ACC112 (cell line): ENCODE measurements around the gene PADI4.

ENCODE experiments used
- H2AFZ ChIP-seq: fragments of 200-600 bp; sonication (generic); one replicate; pipeline ENCODE4 v1.6.0; 2017; ENCODE audit warnings: antibody characterized with exemption, low read length; ENCODE audit not compliant: unreplicated experiment
- H3K27ac ChIP-seq: fragments of 200-600 bp; sonication (generic); 2 replicates; pipeline ENCODE4 v1.5.1; 2014; ENCODE audit warnings: low read depth, mild to moderate bottlenecking, antibody characterized with exemption, low read length, moderate library complexity
- H3K27me3 ChIP-seq: fragments of 200-600 bp; sonication (generic); 2 replicates; pipeline ENCODE4 v1.6.1; 2014; ENCODE audit warnings: mild to moderate bottlenecking, antibody characterized with exemption, low read length, moderate library complexity, mixed read lengths; ENCODE audit not compliant: insufficient read depth
- H3K36me3 ChIP-seq: fragments of 200-600 bp; sonication (generic); 2 replicates; pipeline ENCODE4 v1.6.1; 2016; ENCODE audit warnings: mild to moderate bottlenecking, antibody characterized with exemption, low read length, moderate library complexity, mixed read lengths; ENCODE audit not compliant: insufficient read depth
- H3K4me1 ChIP-seq: fragments of 200-600 bp; sonication (generic); one replicate; pipeline ENCODE4 v1.6.1; 2016; ENCODE audit warnings: low read length, mixed read lengths; ENCODE audit not compliant: insufficient read depth, unreplicated experiment, control insufficient read depth
- H3K4me3 ChIP-seq: fragments of 200-600 bp; sonication (generic); 2 replicates; pipeline ENCODE4 v1.5.1; 2014; ENCODE audit warnings: mild to moderate bottlenecking, low read depth, low read length
- H3K79me2 ChIP-seq: fragments of 200-600 bp; sonication (generic); one replicate; pipeline ENCODE4 v1.6.0; 2016; ENCODE audit warnings: low read length; ENCODE audit not compliant: control insufficient read depth, unreplicated experiment, insufficient read depth

PADI4 gene

DNA sequence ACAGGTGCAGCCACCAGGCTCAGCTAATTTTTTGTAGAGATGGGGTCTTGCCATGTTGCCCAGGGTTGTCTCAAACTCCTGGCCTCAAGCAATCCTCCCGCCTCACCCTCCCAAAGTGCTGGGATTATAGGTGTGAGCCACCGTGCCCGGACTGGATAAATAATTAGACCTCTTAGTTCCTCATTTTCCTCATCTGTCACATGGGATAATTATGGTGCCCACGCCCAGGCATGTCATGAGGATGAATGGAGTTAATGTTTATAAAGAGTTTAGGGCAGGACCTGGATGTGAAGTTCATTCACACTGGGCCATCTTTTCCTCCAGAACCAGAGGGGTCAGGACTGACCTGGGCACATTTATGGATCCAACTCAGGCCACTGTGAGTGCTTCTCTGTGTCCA is 35.4 kb upstream of the PADI4 start:
- peaks cover 8% of the 10 kb centered on the region for H3K4me1 ChIP-seq
- no peak overlapping the region for H3K27ac ChIP-seq
- no peaks in the 10 kb centered on the region for H3K36me3 ChIP-seq
- H3K79me2 ChIP-seq = no peaks in the 10 kb centered on the region
- H3K27me3 ChIP-seq = no peaks in the 10 kb centered on the region
- no peak overlapping the region for H3K4me3 ChIP-seq
- no peak overlapping the region for H2AFZ ChIP-seq

DNA sequence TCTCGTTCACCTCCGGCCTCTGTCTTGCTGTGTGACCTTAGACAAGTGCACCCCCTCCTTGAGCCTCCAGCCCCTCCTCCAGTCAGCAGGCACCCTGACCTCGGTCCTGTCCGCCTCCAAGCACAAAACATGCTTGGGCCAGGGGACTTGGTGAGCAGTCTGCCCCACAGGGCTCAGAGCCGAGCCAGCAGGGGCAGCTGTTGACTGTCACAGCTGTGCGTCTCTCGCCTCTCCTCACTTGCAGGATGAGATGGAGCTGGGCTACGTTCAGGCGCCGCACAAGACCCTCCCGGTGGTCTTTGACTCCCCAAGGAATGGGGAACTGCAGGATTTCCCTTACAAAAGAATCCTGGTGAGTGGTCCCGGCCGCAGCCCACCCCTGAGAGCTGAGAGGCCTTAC is 34.9 kb upstream of the PADI4 start:
- Histone ChIP-seq H3K79me2 (no peaks in the 10 kb centered on the region), H3K4me1 (peaks cover 8% of the 10 kb centered on the region), H3K36me3 (no peaks in the 10 kb centered on the region), H3K27ac (no peak overlapping the region), H3K4me3 (no peak overlapping the region), H2AFZ (no peak overlapping the region), H3K27me3 (no peaks in the 10 kb centered on the region)

DNA sequence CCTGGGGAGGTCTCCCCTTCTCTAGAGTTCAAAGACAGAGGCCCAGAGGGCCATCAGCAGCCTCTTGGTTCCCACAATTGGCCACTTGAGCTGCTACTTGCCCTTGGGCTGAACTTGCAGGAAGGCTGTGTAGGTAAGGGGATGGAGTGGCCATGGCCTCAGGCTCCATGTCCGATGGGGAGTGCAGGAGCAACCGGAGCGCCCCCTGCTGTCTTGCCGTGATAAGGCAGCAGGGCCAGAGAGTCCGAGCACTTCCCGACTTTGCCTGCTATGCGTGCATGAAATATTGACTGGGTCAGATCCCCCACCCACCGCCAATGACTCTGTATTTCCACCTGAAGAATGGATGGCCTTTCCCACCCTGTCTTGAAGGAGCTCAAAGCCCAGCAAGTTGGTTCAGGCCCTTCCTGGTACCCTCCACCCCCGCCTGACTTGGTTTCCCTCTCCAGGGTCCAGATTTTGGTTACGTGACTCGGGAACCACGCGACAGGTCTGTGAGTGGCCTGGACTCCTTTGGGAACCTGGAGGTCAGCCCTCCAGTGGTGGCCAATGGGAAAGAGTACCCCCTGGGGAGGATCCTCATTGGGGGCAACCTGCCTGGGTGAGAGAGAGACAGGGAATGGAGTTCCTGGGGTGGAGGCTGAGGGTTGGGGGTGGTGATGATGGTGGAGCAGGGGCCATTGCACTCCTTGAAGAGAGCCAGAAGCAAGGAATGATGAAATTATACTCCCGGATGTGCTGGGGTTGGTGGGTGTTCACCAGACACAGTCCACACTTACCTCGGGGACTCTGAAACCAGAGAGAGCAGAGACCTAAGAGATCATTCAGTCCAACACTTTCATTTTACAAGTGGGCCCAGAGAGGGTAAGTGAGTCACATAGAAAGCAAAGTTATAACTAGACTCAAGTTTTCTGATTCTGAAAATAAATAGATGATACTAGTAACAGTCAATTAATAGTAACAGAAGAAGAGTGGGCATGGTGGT is 33.5 kb upstream of the PADI4 start:
- H3K4me3 ChIP-seq = no peak overlapping the region
- peaks cover 8% of the 10 kb centered on the region for H3K4me1 ChIP-seq
- H3K27ac ChIP-seq = no peak overlapping the region
- H3K79me2 ChIP-seq = no peaks in the 10 kb centered on the region
- H2AFZ ChIP-seq = no peak overlapping the region
- H3K36me3 ChIP-seq = no peaks in the 10 kb centered on the region
- H3K27me3 ChIP-seq = no peaks in the 10 kb centered on the region

DNA sequence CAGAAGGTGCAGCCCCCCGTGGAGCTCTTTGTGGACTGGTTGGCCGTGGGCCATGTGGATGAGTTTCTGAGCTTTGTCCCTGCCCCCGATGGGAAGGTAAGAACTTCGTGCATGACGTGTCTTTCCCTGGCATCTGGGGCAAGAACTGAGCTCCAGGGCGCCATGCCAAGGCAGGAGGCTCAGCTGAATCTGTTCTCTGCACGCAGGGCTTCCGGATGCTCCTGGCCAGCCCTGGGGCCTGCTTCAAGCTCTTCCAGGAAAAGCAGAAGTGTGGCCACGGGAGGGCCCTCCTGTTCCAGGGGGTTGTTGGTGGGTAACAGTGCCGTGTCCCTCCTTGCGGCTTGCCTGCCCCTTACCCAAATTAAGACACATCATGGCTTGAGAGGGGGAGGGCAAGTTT is 31.4 kb upstream of the PADI4 start:
- no peaks in the 10 kb centered on the region for H3K36me3 ChIP-seq
- peaks cover 8% of the 10 kb centered on the region for H3K4me1 ChIP-seq
- H3K79me2 ChIP-seq = no peaks in the 10 kb centered on the region
- no peak overlapping the region for H2AFZ ChIP-seq
- no peak overlapping the region for H3K4me3 ChIP-seq
- H3K27ac ChIP-seq = no peak overlapping the region
- peaks cover 7% of the 10 kb centered on the region for H3K27me3 ChIP-seq

DNA sequence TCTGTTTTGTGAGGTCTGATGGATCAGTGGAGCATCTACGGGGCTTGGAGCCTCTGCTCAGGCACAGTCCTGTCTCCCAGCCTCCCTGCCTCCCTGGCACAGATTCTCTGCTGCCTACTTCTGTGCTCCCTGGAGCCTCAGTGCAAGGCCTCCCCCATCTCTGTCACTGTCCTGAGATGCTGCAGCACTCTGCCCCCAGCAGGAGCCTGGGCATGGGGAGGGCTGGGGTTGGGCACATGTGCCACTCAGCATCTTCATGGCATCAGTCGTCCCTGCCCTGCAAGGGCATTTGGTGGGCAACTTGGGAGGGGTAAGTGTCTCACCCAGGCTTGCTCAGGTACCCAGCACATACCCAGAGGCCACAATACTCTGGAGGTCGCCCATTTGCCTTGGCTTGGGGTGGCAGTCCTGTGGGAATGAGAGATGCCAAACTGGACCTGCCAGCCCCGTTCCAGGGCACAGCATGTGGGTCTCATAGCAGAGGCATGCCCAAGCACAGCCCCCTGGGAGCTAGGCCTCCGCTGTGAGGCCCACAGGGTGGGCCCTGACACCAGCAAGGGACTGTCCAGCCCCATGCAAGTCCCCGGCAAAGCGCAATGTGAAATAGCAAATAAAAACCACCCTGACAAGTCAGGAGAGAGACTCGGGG is 30.4 kb upstream of the PADI4 start:
- H2AFZ ChIP-seq = no peak overlapping the region
- H3K4me3 ChIP-seq = no peak overlapping the region
- no peaks in the 10 kb centered on the region for H3K79me2 ChIP-seq
- H3K27me3 ChIP-seq = peaks cover 17% of the 10 kb centered on the region
- no peaks in the 10 kb centered on the region for H3K36me3 ChIP-seq
- peaks cover 8% of the 10 kb centered on the region for H3K4me1 ChIP-seq
- no peak overlapping the region for H3K27ac ChIP-seq

DNA sequence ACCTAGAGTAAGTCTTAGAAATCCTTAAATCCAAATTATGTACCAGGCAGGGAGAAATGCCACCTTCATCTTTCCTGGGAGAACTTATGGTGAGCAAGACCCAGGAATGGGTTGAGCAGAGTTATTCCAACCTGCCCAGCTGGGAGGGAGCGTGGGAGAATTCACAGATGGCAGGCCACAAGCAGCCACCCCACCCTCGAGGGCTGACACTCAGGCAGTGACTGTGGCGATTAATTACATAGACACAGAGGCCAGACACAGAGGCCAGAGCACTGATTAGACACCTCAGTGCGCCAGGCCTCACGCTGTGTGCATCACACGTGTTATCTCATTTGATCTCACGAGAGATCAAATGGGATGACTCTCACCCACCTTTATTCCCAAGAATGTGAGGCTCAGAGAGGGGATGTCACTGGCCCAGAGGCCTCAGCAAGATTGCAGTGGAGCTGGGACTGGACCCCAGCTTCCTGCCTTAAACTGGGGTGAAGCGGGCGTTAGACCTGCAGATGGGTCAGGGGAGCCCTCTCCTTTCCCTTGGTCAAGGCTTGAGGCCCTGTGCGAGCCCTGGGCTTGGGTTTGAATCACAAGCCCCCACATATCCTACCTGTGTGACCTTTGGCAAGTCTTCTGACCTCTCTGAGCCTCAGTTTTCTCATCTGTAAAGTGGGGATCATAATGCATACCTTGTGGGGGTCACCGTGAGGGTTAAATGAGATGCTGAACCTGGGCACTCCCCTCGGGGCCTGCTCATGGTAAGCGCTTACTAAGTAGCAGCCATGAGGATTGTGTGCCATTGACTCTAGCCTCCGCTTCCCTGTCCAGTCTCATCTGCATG is 28.8 kb upstream of the PADI4 start:
- Histone ChIP-seq H2AFZ (no peak overlapping the region), H3K79me2 (no peaks in the 10 kb centered on the region), H3K4me1 (peaks cover 8% of the 10 kb centered on the region), H3K27ac (no peak overlapping the region), H3K36me3 (no peaks in the 10 kb centered on the region), H3K4me3 (no peak overlapping the region), H3K27me3 (peaks cover 33% of the 10 kb centered on the region)

DNA sequence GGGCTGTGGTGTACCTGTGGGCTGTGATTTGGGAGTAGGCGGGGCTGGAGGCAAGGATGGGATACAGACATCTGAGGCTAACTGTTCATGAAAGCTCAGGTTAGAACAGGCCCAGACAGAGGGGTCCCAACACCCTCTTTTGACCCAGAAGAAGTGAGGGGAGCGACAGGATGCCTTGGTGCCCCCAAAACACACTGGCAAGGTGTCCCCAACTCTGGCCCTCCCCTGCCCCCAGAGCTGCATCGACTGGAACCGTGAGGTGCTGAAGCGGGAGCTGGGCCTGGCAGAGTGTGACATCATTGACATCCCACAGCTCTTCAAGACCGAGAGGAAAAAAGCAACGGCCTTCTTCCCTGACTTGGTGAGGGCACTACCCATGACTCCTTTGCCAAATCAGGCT is 27.6 kb upstream of the PADI4 start:
- H3K36me3 ChIP-seq = no peaks in the 10 kb centered on the region
- H3K27ac ChIP-seq = no peak overlapping the region
- H3K4me3 ChIP-seq = no peak overlapping the region
- H3K4me1 ChIP-seq = peaks cover 3% of the 10 kb centered on the region
- no peak overlapping the region for H2AFZ ChIP-seq
- no peaks in the 10 kb centered on the region for H3K79me2 ChIP-seq
- peaks cover 43% of the 10 kb centered on the region for H3K27me3 ChIP-seq

DNA sequence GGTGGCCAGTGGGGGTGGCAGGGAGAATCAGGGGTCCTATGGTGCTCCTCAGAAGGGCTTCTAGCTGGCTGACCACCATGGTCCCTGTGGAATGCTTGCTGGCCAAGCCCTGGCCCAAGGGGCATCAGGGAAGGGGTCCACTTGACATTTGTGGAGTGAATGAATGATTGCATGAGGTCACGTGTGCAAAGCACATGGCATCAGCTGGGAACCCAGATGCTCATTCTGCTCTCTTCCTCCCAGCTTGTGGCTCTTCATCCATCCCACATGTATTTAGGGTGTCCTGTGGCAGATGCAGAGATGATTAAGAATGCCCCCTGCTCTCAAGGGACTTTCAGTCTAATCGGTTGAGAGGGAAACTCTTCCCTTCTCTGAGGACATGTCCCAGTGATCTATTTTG is 27.1 kb upstream of the PADI4 start:
- no peaks in the 10 kb centered on the region for H3K79me2 ChIP-seq
- peaks cover 3% of the 10 kb centered on the region for H3K4me1 ChIP-seq
- H3K27ac ChIP-seq = no peak overlapping the region
- H3K4me3 ChIP-seq = no peak overlapping the region
- no peaks in the 10 kb centered on the region for H3K36me3 ChIP-seq
- H3K27me3 ChIP-seq = peaks cover 43% of the 10 kb centered on the region
- no peak overlapping the region for H2AFZ ChIP-seq

DNA sequence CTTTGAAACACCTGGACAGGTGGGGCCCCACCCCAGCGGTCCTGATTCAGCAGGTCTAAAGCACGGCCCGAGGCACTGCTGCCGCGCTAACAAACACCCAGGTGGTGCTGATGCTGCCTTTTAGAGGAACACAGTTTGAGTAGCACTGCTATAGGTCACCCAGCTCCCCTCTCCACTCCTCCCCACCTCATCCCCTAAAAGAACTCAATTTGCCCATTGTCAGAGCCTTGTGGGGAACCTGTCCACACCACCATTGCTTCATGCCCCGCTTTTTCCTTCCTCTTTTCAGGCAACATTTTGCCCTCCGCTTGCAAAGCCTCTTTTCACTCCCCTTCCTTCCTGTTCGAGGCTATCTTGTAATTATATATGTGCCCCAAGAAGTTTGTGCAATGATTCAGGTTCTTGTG is 26.2 kb upstream of the PADI4 start:
- Histone ChIP-seq H2AFZ (no peak overlapping the region), H3K27me3 (peaks cover 43% of the 10 kb centered on the region), H3K79me2 (no peaks in the 10 kb centered on the region), H3K36me3 (no peaks in the 10 kb centered on the region), H3K4me1 (peaks cover 2% of the 10 kb centered on the region), H3K27ac (no peak overlapping the region), H3K4me3 (no peak overlapping the region)

DNA sequence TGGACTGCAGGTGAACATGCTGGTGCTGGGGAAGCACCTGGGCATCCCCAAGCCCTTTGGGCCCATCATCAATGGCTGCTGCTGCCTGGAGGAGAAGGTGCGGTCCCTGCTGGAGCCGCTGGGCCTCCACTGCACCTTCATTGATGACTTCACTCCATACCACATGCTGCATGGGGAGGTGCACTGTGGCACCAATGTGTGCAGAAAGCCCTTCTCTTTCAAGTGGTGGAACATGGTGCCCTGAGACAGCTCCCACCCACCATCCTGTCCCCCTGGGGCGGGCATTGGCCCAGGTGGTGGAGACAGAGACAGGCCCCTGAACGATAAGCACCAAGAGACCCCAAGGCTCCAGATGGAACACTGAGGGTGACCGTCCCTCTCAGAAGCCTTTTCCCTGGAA is 25.2 kb upstream of the PADI4 start:
- Histone ChIP-seq H3K4me1 (peaks cover 8% of the 10 kb centered on the region), H3K27ac (no peak overlapping the region), H3K79me2 (no peaks in the 10 kb centered on the region), H3K4me3 (no peak overlapping the region), H3K36me3 (no peaks in the 10 kb centered on the region), H2AFZ (no peak overlapping the region), H3K27me3 (peaks cover 43% of the 10 kb centered on the region)
